ENCODE data around the gene LRMDA.
"Not testable (repeated sequence)": the region's sequence is repeated elsewhere in the genome, so short reads cannot be mapped to it uniquely, and the experiment has no call there.

The LRMDA gene

GRCh38 chr10:75511011-75511410 is 79.6 kb downstream of the LRMDA start:
- ChIA-PET POLR2A (no interaction called here), CTCF (no interaction called here)
- DNase-seq (ENCODE audit: extremely low spot score): no peak
- TF ChIP-seq, protein P1, sequence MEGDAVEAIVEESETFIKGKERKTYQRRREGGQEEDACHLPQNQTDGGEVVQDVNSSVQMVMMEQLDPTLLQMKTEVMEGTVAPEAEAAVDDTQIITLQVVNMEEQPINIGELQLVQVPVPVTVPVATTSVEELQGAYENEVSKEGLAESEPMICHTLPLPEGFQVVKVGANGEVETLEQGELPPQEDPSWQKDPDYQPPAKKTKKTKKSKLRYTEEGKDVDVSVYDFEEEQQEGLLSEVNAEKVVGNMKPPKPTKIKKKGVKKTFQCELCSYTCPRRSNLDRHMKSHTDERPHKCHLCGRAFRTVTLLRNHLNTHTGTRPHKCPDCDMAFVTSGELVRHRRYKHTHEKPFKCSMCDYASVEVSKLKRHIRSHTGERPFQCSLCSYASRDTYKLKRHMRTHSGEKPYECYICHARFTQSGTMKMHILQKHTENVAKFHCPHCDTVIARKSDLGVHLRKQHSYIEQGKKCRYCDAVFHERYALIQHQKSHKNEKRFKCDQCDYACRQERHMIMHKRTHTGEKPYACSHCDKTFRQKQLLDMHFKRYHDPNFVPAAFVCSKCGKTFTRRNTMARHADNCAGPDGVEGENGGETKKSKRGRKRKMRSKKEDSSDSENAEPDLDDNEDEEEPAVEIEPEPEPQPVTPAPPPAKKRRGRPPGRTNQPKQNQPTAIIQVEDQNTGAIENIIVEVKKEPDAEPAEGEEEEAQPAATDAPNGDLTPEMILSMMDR (IDR thresholded peaks at IDR 0.05; ENCODE audit: control extremely low read depth, extremely low read depth, low read depth, missing control alignments): no peak

GRCh38 chr10:75512203-75512933 is 80.9 kb downstream of the LRMDA start:
- TF ChIP-seq, protein P1 (IDR thresholded peaks at IDR 0.05; ENCODE audit: control extremely low read depth, extremely low read depth, low read depth, missing control alignments): no peak
- no peak for DNase-seq (ENCODE audit: extremely low spot score)
- ChIA-PET POLR2A (no interaction called here), CTCF (no interaction called here)

DNA sequence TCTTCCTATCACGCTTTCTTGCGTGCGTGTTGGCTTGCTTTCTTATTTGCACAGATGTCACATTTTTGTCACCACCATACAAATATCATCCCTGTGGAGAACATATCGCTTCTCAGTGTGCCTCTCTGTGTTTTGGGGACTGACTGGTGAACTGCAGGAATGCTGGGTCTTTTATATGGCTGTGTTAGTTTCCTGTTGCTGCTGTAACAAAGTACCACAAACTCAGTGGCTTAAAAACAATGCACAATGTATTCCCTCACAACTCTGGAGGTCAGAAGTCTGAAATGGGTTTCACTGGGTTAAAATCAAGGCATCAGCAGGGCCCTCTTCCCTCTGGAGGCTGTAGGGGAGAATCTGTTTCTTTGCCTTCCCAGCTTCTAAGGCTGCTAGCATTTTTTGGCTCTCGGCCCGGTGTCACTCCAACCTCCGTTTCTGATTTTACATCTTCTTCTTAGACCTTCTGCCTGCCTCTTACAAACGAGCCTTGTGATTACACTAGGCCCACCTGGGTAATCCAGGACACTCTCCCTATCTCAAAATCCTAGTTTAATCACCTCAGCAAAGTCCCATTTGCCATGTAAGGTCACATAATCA is 82.0 kb downstream of the LRMDA start:
- POLR2A ChIA-PET: no interaction called here
- TF ChIP-seq, protein P1 (IDR thresholded peaks at IDR 0.05; ENCODE audit: control extremely low read depth, extremely low read depth, low read depth, missing control alignments): no peak
- CTCF ChIA-PET: no interaction called here
- no peak for DNase-seq (ENCODE audit: extremely low spot score)

DNA sequence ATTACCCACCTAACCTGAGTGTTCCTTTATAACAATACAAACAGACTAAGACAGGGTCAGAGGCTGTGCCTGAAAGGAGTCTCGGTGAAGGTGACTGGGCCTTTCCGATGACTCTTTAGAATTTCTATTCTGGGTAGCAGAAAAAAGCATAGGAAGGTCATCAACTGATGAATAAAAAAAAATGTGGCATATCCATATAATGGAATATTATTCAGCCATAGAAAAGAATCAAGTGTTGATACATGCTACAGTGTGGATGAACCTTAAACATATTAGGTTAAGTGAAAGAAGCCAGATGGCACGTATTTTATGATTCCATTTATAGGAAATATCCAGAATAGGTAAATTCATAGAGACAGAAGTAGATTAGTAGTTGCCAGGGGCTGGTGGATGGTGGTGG is 83.4 kb downstream of the LRMDA start:
- CTCF ChIA-PET: no interaction called here
- DNase-seq (ENCODE audit: extremely low spot score): no peak
- TF ChIP-seq, protein P1 (IDR thresholded peaks at IDR 0.05; ENCODE audit: control extremely low read depth, extremely low read depth, low read depth, missing control alignments): no peak
- POLR2A ChIA-PET: no interaction called here

DNA sequence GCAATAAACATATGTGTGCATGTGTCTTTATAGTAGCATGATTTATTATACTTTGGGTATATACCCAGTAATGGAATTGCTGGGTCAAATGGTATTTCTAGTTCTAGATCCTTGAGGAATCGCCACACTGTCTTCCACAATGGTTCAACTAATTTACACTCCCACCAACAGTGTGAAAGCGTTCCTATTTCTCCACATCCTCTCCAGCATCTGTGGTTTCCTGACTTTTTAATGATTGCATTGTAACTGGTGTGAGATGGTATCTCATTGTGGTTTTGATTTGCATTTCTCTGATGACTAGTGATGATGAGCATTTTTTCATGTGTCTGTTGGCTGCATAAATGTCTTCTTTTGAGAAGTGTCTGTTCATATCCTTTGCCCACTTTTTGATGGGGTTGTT is 84.7 kb downstream of the LRMDA start:
- POLR2A ChIA-PET; DNase-seq (ENCODE audit: extremely low spot score); CTCF ChIA-PET: not testable (repeated sequence)

DNA sequence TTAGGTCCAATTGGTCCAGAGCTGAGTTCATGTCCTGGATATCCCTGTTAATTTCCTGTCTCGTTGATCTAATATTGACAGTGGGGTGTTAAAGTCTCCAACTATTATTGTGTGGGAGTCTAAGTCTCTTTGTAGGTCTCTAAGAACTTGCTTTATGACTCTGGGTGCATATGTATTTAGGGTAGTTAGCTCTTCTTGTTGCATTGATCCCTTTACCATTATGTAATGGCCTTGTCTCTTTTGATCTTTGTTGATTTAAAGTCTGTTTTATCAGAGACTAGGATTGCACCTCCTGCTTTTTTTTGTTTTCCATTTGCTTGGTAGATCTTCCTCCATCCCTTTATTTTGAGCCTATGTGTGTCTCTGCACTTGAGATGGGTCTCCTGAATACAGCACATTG is 87.8 kb downstream of the LRMDA start:
- DNase-seq (ENCODE audit: extremely low spot score); POLR2A ChIA-PET; CTCF ChIA-PET: not testable (repeated sequence)

DNA sequence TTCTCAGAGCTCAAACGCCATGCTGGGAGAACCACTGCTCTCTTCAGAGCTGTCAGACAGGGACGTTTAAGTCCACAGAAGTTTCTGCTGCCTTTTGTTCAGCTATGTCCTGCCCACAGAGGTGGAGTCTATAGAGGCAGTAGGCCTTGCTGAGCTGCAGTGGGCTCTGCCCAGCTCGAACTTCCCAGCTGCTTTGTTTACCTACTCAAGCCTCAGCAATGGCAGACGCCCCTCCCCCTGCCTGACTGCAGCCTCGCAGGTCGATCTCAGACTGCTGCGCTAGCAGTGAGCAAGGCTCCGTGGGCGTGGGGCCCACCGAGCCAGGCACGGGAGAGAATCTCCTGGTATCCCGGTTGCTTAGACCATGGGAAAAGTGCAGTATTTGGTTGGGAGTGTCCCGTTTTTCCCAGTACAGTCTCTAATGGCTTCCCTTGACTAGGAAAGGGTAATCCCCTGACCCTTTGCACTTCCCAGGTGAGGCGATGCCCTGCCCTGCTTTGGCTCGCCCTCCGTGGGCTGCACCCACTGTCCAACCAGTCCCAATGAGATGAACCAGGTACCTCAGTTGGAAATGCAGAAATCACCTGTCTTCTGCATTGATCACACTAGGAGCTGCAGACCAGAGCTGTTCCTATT is 89.9 kb downstream of the LRMDA start:
- CTCF ChIA-PET; DNase-seq (ENCODE audit: extremely low spot score); POLR2A ChIA-PET: not testable (repeated sequence)

DNA sequence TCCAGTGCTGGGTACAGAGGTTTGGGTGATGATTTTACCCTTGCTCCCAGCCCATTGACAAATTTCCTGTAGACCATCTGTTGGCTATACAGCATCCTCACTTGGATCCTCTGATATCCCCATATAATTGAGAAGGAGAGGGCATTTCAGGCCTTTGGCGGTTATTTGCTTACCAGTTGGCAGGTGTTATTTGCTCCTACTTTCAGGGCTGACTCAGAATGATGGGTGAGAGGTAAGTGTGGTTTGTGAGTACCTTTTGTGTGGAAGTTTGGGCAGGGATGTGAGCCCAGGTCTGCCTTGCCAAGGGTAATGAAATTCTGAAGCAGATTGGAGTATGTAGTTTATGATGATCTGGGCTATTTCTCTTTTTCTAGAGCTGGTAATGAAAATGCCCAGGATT is 93.6 kb downstream of the LRMDA start:
- CTCF ChIA-PET: no interaction called here
- no peak for DNase-seq (ENCODE audit: extremely low spot score)
- POLR2A ChIA-PET: no interaction called here
- TF ChIP-seq, protein P1 (IDR thresholded peaks at IDR 0.05; ENCODE audit: control extremely low read depth, extremely low read depth, low read depth, missing control alignments): no peak

All from GM10248 (cell line).